Measurements from ENCODE around the gene PTPN2.

PTPN2 gene

GRCh38 chr18:12745095-12745795 lies 138.8 kb downstream of the PTPN2 start:
- no peak for DNase-seq (ENCODE audit: low read depth in 2 of 2)

DNA sequence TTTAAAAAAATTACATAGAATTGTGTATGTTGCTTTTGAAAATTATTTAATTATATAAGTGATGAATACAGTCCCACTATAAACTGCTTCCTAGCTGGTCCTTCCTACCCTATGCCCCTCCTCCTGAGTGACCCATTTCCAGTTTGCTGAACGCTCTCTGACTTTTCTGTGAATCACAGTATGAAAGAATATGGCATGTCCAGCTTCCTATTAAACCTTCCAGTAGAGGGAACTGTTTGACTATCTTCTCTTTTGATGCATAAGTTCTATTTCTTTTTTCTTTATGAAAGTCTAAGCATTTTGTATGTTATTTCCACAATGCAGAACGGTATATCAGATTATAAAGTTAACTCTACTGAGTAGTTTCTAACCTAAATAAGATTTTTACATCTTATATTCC lies 139.9 kb downstream of the PTPN2 start:
- DNase-seq (ENCODE audit: low read depth in 2 of 2): no peak

GRCh38 chr18:12742453-12742852 lies 141.6 kb downstream of the PTPN2 start:
- DNase-seq (ENCODE audit: low read depth in 2 of 2): no peak
